Nephron (organoid): ENCODE results near the gene KIAA1671.

Source experiments
- H3K27ac Mint-ChIP-seq, 3 experiments: 2 replicates each; pipeline ENCODE4 v1.8.0; 2020; ENCODE audit warnings: mixed read lengths in 3 of 3, mild to moderate bottlenecking in 2 of 3, moderate library complexity in 1 of 3
- H3K27me3 Mint-ChIP-seq: 2 replicates; pipeline ENCODE4 v1.8.0; 2021; ENCODE audit warnings: low read depth, mild to moderate bottlenecking, moderate library complexity, mixed read lengths
- H3K36me3 Mint-ChIP-seq: 2 replicates; pipeline ENCODE4 v1.8.0; 2020; ENCODE audit warnings: low read depth, mixed read lengths
- H3K4me1 Mint-ChIP-seq: 2 replicates; pipeline ENCODE4 v1.8.0; 2020; ENCODE audit warnings: mixed read lengths
- H3K4me3 Mint-ChIP-seq, 3 experiments: 2 replicates each; pipeline ENCODE4 v1.8.0; 2020; ENCODE audit warnings: mild to moderate bottlenecking in 3 of 3, mixed read lengths in 3 of 3, moderate library complexity in 2 of 3
- H3K9me3 Mint-ChIP-seq: 2 replicates; pipeline ENCODE4 v1.8.0; 2020; ENCODE audit warnings: mixed read lengths
- TF ChIP-seq, protein P1 (sequence below), 3 experiments: fragments of 200-600 bp; sonication (generic); IDR thresholded peaks; one replicate each; pipeline ENCODE4 v1.5.0; 2021; ENCODE audit warnings: antibody characterized with exemption in 3 of 3; ENCODE audit not compliant: unreplicated experiment in 3 of 3

KIAA1671 gene

DNA sequence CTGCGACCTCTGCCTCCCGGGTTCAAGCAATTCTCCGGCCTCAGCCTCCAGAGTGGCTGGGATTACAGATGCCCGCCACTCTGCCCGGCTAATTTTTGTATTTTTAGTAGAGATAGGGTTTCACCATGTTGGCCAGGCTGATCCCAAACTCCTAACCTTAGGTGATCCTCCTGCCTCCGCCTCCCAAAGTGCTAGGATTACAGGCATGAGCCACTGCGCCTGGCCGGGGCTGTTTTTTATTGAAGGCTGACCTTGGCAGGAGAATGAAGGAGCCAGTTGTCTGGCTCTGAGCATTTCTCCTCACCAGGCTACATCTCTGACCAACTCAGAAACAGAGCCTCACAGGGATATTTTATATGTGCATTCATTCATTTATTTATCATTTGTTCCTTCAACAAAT, 2.3 kb downstream of the KIAA1671 start:
- Mint-ChIP-seq H3K27ac (peak overlapping the region in 1 of 3 experiments; percentile 20), H3K4me1 (peaks cover 22% of the 10 kb centered on the region), H3K36me3 (no peaks in the 10 kb centered on the region), H3K4me3 (peak overlapping the region in 1 of 3 experiments; percentile 42), H3K9me3 (no peaks in the 10 kb centered on the region), H3K27me3 (peaks cover 19% of the 10 kb centered on the region)
- TF ChIP-seq, protein P1, sequence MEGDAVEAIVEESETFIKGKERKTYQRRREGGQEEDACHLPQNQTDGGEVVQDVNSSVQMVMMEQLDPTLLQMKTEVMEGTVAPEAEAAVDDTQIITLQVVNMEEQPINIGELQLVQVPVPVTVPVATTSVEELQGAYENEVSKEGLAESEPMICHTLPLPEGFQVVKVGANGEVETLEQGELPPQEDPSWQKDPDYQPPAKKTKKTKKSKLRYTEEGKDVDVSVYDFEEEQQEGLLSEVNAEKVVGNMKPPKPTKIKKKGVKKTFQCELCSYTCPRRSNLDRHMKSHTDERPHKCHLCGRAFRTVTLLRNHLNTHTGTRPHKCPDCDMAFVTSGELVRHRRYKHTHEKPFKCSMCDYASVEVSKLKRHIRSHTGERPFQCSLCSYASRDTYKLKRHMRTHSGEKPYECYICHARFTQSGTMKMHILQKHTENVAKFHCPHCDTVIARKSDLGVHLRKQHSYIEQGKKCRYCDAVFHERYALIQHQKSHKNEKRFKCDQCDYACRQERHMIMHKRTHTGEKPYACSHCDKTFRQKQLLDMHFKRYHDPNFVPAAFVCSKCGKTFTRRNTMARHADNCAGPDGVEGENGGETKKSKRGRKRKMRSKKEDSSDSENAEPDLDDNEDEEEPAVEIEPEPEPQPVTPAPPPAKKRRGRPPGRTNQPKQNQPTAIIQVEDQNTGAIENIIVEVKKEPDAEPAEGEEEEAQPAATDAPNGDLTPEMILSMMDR (IDR thresholded peaks at IDR 0.05; ENCODE audit: unreplicated experiment in 3 of 3) = no peak

DNA sequence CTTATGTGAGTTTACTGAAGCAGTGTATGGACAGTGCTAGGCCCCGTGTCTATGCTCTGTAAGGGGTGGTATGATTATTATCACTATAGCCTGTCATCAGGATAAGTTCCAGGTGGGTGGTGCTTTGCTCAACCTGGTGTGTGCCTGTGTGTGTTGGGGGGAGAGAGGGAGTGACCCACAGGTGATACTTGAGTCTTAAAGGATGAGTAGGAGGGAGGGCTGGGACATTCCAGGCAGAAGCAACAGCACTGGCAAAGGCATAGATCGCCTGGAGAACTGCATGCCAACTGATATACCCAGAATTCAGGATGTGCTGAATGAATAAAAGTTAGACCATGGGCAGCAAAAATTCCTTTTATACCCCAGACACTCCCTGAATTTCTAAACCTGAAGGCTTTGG, 4.5 kb downstream of the KIAA1671 start:
- H3K9me3 Mint-ChIP-seq = no peaks in the 10 kb centered on the region
- TF ChIP-seq, protein P1 (IDR thresholded peaks at IDR 0.05; ENCODE audit: unreplicated experiment in 3 of 3) = no peak
- H3K4me3 Mint-ChIP-seq = no peak overlapping the region
- H3K36me3 Mint-ChIP-seq = peaks cover 5% of the 10 kb centered on the region
- peak overlapping the region in 1 of 3 experiments; percentile 33 for H3K27ac Mint-ChIP-seq
- peaks cover 15% of the 10 kb centered on the region for H3K27me3 Mint-ChIP-seq
- peaks cover 14% of the 10 kb centered on the region for H3K4me1 Mint-ChIP-seq

DNA sequence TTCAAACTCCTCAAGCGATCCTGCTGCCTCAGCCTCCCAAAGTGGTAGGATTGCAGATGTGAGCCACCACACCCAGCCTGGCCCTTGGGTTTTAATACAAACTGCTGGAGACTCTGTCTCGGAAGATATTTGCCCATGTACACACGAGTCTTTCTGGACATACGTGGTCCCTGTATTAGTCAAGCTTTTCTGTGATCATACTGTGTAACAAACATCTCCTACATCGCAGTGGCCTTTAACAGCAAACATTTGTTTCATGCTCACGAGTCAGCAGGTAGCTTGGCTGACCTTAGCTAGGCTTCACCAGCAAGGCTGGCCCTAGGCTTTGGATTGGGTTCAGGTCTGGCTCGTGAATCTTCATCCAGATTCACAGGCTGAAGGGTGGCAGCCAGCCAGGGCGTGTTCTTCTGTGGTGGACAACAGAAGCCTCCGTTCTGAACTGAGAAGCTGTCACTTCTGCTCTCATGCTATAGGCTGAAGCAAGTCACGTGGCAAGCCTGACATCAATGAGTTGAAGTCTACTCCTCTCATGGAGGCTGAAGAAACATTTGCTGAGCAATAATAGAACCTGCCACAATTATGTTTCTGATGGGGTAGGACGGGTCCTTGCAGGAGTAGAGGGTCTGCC, 8.8 kb downstream of the KIAA1671 start:
- no peak overlapping the region for H3K27ac Mint-ChIP-seq
- H3K9me3 Mint-ChIP-seq = no peaks in the 10 kb centered on the region
- H3K36me3 Mint-ChIP-seq = peaks cover 5% of the 10 kb centered on the region
- no peaks in the 10 kb centered on the region for H3K27me3 Mint-ChIP-seq
- no peaks in the 10 kb centered on the region for H3K4me1 Mint-ChIP-seq
- H3K4me3 Mint-ChIP-seq = no peak overlapping the region
- TF ChIP-seq, protein P1 (IDR thresholded peaks at IDR 0.05; ENCODE audit: unreplicated experiment in 3 of 3) = no peak

DNA sequence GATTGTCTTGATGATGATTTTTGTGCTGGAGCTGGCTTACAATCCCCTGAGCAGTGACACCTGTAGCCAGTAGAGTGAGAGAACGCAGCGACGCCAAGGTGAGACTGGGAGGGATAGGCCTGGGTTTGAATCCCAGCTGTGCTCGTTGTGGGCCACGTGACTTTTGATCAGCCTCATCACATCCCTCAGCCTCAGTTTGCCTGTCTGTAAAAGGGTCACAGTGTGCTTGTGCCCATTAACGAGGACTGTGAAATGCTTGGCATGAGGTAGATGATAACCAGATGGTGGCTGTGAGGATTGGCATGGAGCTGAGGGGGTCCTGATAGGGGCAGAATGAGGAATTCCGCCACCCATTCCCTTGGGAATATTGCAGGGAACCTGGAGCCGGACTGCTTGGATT, 9.6 kb downstream of the KIAA1671 start:
- Mint-ChIP-seq H3K27me3 (peaks cover 3% of the 10 kb centered on the region), H3K27ac (no peak overlapping the region), H3K4me1 (no peaks in the 10 kb centered on the region), H3K36me3 (peaks cover 5% of the 10 kb centered on the region), H3K4me3 (no peak overlapping the region), H3K9me3 (no peaks in the 10 kb centered on the region)
- TF ChIP-seq, protein P1 (IDR thresholded peaks at IDR 0.05; ENCODE audit: unreplicated experiment in 3 of 3) = no peak

DNA sequence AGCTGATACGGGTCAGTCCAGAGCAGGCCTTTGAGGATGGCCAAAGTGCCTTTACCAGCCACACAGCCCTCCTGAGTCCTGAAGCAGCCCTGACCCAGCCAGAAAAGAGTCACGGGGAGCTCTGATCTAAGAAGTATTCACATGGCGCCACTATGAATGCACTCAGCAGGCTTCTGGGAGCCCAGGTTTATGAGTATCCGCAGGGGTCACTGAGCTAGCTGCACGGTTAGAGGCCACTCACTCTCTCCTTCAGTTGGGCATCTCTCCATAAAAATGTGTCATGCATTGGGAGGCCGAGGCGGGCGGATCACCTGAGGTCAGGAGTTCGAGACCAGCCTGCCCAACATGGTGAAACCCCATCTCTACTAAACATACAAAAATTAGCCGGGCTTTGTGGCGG, 10.3 kb downstream of the KIAA1671 start:
- TF ChIP-seq, protein P1 (IDR thresholded peaks at IDR 0.05; ENCODE audit: unreplicated experiment in 3 of 3) = no peak
- Mint-ChIP-seq H3K4me3 (no peak overlapping the region), H3K27me3 (peaks cover 3% of the 10 kb centered on the region), H3K36me3 (peaks cover 5% of the 10 kb centered on the region), H3K27ac (no peak overlapping the region), H3K9me3 (no peaks in the 10 kb centered on the region), H3K4me1 (no peaks in the 10 kb centered on the region)

DNA sequence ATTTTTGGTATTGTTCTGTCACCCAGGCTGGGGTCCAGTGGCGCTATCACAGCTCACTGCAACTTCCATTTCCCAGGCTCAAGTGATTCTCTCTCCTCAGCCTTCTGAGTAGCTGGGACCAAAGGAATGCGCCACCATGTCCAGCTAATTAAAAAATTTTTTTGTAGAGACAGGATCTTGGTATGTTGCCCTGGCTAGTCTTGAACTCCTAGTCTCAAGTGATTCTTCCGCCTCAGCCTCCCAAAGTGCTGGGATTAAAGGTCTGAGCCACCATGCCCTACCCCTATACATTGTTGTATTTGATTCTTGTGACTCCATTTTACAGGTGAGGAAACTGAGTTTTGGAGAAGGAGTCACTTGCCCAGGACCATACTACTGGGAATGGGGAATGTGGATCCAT, 11.9 kb downstream of the KIAA1671 start:
- Mint-ChIP-seq H3K36me3 (peaks cover 5% of the 10 kb centered on the region), H3K4me3 (no peak overlapping the region), H3K4me1 (peaks cover 4% of the 10 kb centered on the region), H3K27me3 (peaks cover 3% of the 10 kb centered on the region), H3K27ac (no peak overlapping the region), H3K9me3 (no peaks in the 10 kb centered on the region)
- TF ChIP-seq, protein P1 (IDR thresholded peaks at IDR 0.05; ENCODE audit: unreplicated experiment in 3 of 3) = no peak
